GF-D8 (cell line): Measurements from ENCODE around the gene ADAMTS2.

Experiments
- DNase-seq: peaks from one replicate; lab custom pipeline; 2025; lab: John Stamatoyannopoulos, UW

The ADAMTS2 gene

DNA sequence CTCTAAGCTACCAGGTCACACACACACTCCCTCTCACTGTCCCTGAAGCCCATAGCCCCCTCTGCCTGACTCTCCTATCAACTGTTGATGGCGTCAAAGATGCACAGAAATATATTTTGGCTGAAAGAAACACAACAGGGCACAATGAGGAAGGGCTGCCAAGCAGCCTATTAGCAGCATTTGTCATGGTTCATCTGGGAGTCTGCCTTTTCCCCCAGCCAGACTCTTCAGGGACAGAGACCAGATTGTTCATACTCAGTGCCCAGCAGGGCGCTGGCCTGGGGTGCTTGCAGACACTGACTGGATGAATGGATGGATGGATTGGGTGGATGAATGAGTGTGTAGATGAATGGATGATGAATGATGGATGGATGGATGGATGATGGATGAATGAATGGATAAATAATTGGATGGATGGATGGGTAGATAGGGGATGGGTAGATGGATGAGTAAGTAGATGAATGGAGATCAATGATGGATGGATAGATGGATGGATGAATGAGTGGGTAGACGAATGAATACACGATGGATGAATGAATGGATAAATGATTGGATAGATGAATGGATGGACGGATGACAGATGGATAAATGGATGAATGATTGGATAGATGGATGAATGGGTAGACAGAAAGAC lies 90.5 kb downstream of the ADAMTS2 start:
- DNase-seq: no peak

DNA sequence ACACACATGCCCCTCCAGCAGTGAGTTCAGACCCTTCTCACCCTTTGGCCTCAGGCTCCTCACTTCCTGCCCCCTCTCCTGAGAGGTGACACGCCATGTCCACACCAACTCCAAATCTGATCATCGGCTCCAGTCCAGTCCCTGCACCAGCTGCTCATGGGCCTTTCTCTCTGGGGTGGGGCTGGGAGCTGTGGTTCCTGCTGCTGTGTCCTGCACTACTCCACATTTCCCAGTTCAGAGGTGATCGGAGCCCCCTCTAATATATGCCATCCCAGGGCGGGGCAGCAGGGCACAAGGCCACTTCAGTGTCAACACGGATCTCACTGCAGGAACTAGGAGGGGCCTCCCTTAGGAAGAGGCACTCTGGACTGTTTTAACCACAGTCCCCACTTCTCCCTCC lies 91.5 kb downstream of the ADAMTS2 start:
- no peak for DNase-seq

DNA sequence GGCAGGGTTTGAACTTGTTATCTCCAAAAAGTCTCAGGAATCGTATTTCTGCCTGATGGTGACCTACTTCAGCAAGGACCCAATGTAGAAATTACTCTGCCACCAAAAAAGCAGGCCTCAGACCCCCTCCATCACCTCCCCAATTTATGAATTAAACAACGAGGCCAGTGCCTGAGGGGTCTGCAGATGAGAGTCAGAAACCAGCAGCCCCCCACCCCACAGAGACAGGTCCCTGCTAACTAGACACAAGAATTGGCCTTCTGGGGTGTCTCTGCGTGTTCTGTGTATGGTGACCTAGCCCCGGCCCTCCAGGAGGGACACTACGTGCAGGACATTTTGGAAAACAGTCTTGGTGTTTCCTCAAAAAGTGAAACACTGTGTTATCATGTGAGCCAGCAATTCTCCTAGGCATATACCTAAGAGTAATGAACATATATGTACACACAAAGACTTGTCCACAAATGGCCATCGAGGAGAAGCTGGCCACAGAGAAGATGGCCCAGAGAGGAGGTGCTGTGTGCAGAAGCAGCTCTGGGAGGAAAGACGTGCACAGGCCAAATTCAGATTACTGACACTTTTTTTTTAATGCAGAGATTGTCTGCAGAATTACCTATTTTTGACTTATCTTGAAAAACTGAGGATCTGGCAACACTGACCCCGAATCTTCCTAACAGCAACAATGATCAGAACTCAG lies 93.8 kb downstream of the ADAMTS2 start:
- no peak for DNase-seq

DNA sequence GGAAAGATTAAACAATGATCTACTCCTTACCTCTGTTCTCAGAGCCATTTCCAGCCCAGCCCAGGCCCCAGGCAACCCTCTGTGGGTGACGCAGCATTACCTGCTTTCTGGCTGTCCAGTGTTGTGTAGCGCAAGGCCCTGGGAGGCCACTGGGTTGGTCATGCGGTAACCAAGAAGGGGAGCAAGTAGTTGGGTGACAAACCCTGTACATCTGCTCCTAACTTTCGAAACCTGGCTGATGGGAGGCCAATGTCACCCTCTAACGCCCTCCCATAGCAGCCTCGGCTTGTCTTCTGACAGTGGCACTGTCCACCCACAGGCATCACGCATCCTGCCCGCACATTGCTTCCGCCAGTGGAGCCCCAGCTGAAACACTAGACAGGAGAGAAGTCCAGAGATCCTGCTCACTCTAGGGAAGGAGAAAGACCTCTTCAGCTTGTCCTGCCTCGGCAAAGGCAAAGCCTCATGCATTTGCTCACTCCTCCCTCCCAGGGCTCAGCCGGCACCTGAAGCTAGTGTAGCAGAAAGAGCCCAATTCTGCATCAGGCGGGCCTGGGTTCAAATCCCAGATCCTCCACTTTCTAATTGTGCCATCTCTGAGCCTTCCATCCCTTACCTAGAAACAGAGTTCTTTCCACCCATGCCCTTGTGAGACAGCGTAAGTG lies 94.6 kb downstream of the ADAMTS2 start:
- DNase-seq: no peak

DNA sequence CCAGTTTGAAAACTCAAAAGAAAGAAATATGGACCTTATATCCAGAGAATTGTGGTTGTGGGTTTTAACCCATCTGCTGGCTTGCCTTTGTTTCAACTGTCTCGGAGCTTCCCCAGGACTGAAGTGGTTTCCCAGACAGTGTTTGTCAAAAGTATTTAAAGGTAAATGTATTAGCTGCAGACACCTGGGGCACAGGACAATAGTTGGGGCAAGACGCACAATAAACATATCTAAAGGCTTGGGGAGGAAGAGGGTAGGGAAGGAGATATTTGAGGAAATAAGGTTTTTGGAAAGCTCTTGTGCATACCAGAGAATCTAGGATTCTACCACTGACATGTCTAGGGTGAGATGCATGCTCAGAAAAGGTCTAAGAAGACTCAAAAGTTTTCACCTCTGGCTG lies 99.0 kb downstream of the ADAMTS2 start:
- no peak for DNase-seq

DNA sequence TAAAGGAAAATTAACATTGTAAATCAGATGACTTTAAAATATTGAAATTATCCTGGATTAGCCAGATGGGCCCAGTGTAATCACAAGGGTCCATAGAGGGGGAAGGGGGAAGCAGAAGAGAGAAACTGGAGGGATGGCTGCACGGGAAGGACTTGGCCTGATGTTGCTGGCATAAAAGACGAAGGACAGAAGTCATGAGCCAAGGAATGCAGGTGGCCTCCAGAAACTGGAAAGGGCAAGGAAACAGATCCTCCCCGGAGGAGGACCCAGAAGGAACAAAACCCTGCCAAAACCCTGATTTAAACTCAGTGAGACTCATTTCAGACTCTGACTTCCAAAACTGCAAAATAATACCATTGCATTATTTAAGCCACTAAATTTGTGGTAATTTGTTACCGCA lies 100.2 kb downstream of the ADAMTS2 start:
- no peak for DNase-seq

DNA sequence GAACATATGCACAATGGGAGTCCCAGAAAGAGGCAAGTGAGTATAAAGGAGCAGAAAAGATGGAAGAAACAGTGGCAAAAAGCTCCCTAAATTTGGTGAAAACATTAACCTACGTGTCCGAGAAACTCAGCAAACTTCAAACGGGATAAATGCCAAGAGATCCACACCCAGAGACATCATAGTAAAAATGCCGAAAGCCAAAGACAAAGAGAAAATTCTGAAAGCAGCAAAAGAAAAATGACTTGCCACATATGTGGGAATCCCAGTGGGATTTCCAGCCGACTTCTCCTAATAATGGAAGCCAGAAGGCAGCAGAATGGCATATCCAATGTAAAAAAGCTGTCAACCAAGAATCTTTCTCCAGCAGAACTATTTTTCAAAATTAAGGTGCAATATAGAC lies 101.2 kb downstream of the ADAMTS2 start:
- DNase-seq: no peak

DNA sequence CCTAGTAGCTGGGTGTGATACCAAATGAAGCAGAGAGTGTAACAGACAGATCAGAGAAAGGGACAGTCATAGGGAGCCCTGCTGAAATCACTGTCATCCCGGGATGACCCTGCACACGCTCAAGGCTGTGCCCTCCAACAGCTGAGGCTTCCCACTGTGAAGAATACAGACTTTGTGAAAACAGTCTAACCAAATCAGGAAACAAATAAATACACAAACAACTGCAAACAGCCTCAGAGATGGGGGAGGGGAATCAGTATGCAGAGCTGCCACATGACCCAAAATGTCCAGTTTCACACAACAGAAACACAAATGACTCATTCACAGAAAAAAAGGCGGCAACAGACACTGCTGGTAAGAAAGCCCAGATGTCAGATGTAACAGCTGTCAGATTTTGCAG lies 101.9 kb downstream of the ADAMTS2 start:
- DNase-seq: no peak

DNA sequence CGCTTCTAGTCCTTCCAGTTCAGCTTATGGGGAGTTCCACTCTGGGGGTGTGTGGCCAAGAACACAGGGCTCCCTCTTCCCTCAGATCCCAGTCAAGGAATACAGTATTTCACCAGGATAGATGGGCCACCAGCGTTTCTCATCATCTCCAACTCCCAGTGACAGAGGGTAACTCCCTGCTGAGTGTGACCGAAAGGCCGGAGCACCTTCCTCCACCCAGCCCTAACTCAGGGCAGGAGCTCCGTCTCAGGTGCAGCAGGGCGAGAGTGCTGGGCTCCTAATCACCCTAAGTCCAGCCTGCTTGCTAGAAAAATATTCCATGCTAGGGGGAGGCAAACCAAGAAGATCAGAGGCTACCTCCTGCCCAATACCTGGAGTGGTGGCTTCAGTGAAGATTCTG lies 102.6 kb downstream of the ADAMTS2 start:
- no peak for DNase-seq

DNA sequence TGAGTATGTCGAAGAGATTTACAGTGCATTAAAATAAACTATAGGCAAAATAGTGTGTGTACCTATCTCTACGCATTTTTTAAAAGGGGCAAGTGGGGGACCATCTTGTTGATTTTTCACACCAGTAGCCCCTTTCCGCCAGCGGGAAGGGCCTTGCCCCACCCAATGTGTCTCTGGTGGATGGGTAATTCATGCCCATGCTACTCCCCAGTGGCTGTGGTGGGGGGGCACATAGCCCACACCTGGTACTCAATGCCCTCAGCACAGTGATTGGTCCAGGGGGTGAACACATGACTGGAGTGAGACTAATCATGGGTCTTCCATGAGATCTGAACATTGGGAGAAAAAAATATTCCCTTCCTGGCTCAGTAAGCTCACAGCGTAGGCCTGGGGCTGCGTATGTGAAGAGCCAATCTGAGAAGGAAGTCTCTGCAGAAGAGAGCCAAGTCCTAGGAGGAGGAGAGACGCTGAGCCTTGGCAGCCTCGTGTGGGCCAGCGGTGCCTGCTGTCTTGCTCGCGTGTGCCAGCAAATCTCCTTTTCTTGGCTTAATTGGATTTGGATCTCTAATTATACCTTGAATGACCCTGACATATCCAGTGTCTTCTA lies 103.4 kb downstream of the ADAMTS2 start:
- no peak for DNase-seq

DNA sequence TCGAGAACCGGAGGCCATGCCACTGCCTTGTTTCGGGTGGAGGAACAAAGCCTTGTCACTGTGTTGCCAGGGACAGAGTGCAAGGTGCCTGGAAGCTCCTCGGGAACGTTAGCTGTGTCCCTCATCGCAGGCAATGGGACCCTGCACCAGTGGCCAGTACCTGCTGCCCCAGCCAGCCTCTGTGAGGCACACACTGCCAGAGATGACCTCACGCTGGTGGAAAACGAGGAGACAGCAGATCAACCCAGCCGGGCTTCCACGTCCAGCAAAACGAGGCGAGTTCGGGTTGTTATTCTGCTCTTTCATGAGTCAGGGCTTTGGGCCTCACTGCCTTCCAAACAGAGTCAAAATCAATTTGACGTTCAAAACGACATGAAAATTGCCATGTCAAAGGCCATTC lies 104.1 kb downstream of the ADAMTS2 start:
- no peak for DNase-seq

DNA sequence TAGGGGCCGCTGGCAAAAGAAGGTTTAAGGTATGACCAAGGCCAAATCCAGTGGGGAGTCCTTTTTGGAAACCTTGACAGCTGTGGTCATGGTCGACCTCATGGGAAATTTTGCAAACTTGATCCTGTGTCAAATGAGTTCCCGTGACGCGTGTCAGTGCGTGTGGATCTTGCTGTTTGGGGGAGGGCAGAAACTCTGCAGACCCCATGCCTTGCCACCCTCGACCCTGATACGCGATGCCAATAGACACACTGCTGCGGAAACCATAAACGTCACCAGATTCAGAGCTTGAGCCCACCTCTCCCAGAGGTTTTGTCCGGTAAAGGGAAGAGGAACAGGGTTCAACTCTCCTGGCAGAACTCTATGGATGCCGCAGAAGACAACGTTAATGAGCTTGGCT lies 104.7 kb downstream of the ADAMTS2 start:
- no peak for DNase-seq

DNA sequence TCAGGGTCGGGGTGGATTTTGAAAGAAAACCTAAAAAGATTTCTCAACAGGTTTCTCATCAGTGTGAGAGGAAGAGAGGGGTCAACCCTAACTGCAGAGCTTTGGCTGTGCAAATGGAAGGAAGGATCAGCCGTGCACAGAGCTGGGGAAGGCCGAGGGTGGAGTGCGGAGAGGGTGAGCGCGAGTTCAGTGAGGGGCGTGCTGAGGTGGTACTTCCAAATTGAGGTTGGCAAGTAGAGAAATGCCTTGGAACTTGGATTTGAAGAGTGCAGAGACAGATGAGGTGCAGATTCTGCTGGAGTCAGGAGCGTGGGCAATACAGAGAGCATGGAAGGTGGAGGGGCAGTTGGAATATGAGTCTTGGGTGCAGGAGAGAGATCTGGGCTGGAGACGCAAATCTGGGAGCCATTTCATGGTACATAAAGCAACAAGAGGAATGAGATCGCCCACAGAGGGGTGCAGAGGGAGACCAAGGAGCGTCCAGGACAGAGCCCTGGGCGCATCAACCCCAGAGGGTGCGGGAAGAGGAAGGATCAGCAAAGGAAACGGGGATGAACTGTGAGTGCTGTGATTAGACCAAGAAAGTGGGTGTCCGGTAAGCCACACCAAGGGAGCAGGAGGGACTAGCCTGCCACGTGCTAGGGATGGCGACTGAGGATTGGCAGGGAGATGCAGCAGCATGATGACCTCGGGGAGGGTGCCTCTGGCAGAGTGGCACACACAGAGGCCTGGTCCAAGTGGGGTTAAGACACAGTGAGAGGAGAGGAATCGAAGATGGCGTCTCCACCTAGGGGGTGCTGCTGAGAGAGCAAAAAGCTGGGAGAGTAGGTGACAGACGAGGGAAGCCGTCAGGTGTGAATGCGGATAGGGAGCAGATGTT lies 105.8 kb downstream of the ADAMTS2 start:
- no peak for DNase-seq

DNA sequence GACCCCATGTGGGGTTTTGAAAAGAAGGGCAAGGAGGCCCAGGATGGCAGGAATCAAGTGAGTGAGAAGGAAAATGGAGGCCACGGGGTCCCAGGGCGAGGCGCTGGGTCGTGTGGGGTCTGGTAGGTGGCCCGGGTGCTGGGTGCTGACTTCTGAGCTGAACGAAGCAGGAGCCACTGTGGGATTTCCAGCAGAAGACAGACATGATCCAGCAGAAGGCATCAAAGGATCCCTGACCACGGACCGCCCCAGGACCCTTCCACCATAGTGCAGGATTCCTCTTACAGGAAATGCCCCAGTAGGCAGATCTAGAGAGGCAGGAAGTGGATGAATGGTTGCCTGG lies 106.7 kb downstream of the ADAMTS2 start:
- DNase-seq: no peak

DNA sequence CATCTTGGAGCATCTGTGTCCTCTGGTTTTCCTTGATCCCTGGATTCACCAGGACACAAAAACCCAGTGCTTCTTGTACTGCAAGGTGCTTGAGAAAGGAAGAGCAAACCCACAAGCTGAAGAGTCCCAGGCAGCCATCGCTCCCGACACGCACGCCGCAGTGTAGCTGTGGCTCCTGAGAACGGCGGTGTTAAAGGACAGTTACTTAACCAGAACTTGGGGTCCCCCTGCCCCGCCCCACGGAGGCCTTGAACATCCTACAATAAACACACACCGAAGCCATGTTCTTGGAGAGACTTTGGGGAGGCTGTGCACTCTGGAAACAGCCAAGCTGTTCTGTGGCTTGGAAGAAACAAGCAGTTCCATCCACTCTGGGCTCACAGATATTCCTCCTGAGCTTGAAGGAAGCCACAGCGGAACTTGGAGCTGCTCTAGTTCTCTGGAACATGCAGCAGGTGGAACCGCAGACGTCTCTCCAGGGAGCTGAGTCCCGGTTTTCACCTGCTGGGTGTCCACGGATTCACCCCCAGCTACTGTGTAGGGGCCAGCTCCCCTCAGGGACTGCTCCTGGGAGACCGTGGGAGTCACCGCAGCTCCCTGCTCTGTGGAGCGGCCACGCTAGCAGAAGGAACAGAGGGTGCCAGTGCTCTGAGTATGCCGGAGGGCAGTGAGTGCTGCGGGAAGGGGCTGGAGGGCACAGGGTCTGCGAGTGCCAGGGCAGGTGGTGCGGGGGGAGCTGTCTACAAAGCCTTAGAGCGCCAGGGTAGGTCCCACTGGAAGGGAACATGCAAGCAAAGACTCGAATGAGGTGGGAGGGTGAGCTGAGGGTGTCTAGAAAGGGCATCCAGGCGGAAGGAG lies 107.3 kb downstream of the ADAMTS2 start:
- DNase-seq: no peak

DNA sequence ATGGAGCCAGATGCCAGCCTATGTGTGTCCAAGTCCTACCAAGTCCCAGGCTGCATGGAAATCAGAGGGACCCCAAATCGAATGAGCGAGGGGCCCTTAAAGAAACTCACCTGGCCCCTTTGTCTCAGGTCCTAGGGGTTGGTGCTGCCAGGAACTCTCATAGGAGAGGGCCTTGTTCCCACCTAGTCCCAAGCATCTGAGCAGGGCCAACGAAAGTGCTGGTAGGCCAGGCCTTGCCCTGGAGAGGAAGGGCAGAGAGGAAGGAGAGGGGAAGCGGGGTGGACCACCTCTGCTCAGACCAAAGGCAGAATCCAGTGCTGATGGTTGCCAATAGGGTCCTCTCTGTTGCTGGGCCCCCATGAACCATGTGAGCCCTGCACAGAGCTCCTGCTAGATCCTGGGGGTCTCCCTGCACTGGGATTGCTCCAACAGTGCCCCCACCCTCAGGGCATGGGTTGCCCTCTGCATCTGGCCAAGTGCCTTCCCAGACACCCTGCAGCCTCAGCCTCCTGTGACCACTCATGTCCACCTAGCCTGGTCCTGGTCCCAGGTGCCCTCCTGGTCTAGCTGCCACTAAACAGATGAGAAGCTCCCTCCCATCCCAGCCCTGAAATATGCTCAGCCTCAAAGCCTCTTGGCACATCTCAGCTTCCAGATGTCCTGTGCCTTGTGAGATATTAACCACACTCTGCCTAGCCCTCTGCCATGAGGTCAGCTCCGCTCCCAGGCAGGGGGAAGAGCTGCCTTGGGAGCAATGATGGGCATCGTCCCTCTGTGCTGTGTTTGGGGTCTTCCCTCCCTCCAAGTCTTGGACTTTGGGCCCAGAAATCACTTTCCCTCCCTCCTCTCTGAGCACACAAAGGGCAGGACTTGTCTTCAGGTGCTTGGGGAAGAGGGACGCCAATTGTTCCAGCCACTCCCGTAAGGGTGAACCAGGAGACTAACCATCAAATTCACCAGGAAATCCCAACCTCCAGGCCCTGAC lies 109.6 kb downstream of the ADAMTS2 start:
- no peak for DNase-seq

DNA sequence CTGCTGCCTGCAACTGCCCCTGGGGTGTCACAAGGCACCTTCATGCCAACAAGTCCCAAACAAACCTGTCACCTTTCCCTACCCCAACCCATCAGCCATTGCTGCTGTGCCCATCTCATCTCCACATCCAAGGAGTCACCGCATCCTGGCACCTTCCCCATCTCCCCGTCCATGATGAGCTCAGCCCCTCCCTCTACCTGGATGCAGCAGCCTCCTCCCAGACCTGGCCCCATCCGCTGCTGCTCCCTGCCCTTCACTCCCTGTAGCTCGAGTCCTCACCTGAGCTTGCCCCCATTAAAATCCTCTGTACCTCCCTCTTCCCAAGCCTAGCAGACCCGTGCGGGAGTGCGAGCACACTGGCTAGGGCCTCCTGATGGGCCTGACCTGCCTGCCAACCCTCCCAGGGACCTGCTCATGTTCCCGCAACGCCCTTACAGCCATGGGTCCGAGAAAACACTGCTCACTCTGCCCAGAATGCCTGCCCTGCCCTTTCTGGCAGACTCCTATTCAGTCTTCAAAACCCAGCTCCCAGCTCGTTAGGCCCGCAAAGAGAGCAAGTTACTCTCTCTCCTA lies 110.6 kb downstream of the ADAMTS2 start:
- DNase-seq: no peak

DNA sequence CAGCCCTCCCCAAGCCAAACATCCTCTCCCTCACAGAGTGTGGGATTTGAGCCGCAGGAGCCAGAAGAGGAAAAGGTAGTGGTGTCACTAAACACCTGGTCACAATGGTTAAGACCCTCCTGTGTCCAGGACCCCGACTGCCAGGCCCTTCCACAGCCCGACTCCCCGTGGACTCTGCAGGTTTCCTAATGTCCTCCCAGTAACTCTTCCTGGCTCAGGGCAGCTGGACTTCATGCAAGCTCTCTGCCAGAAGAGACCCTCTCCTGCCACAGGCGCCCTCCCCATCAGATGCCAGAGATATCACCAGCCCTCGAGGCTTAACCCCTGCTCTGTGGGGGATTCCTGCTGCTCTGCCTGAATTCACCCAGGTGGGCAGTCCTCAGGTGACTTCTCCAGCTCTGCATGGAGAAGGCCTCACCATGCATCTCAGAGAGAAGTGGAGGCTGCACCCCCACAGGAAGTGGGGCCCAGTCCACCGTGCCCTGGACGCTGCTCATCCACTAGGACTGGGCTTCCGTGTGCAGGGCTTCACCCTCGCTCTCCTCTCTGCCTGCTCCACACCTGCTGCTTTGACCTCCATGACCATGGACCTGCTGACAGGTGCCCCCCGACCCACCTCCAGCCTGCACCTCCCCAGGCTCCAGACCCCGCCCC lies 111.2 kb downstream of the ADAMTS2 start:
- DNase-seq: no peak

DNA sequence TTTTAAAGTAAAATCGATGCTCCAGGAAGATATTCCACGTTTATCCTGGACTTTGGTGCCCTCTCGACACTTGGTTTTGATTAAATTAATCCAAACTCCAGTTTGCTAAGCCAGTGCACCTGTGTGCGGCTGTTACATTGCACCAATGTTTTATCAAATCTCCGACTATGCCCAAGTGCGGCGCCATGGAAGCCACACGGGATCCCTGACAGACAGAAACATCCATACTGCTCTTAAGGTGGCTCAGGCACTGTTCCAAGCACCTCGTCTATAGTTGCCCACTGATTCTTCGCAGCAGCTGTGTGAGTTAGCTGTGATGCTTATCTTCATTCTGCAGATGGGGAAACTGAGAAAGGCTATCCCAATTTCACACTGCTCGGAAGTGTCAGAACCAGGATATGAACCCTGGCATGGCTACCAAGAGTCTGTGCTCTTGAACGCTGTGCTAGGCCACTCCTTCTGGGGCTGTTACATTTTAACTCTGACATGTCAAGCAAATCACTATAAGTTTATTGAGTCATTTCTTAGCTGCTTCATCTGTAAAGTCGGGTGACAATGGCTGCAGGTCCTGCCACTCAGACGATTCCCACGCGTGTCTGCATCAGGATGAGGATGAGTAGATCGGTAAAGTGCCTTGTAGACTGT lies 113.0 kb downstream of the ADAMTS2 start:
- no peak for DNase-seq
